ENCODE results near the gene EMC9.

- TF ChIP-seq POLR2A (IDR thresholded peaks at IDR 0.05; ENCODE audit: low read depth, low read length) (no peak), POLR2AphosphoS5 (IDR thresholded peaks at IDR 0.05; ENCODE audit: low read depth, low read length) (no peak), TAF1 (IDR thresholded peaks at IDR 0.05; ENCODE audit: borderline replicate concordance, low read depth, low read length) (no peak)
Measured at GRCh38 chr14:24092505-24093206, 48.7 kb downstream of the EMC9 start.

Measured in GM12892 (cell line).